IMR-90 (cell line): Measurements from ENCODE around the gene UBALD1. TPM values are rescaled to one million over a fixed set of nuclear protein-coding genes. Genes with fewer than 3 reads are reported as not detected.

Experiments
- ATAC-seq: fragments of 200-7000 bp; cut with Tn5 transposase; 2 replicates; pipeline ENCODE4 v1.9.1; 2020; ENCODE audit warnings: low read depth, mild to moderate bottlenecking, moderate library complexity
- BruUV-seq: library from RNA; stranded (reverse); fragments of 400-500 nt; replicated peaks from 2 replicates; lab custom pipeline; 2021; lab: Mats Ljungman, UMichigan
- CTCF ChIA-PET: fragments of 300-600 bp; formaldehyde crosslinking; extraction: SDS; loops from one replicate; lab custom pipeline; 2021; ENCODE audit warnings: antibody characterized with exemption; lab: Yijun Ruan, JAX
- POLR2A ChIA-PET: fragments of 300-600 bp; sonication (Branson Sonifier 250); formaldehyde crosslinking; loops from one replicate; lab custom pipeline; 2022; ENCODE audit warnings: antibody characterized with exemption; ENCODE audit not compliant: unreplicated experiment; lab: Charles Lee
- DNase-seq: peaks from one replicate; pipeline ENCODE4 v3.0.0; 2013
- H2AFZ ChIP-seq: replicated peaks from 2 replicates; pipeline ENCODE3; 2013; ENCODE audit warnings: low read length, mild to moderate bottlenecking; ENCODE audit not compliant: poor library complexity
- H2AK5ac ChIP-seq: 2 replicates; pipeline ENCODE4 v1.6.1; 2013; ENCODE audit warnings: low read depth, low read length, inconsistent platforms
- H2AK9ac ChIP-seq: replicated peaks from 2 replicates; pipeline ENCODE3; 2013; ENCODE audit warnings: mild to moderate bottlenecking, low read depth, low read length, moderate library complexity; ENCODE audit not compliant: poor library complexity
- H2BK120ac ChIP-seq: 2 replicates; pipeline ENCODE4 v1.6.1; 2013; ENCODE audit warnings: low read depth, low read length, inconsistent platforms
- H2BK15ac ChIP-seq: 3 replicates; pipeline ENCODE4 v1.6.1; 2013; ENCODE audit warnings: low read depth, low read length, inconsistent platforms
- H2BK20ac ChIP-seq: 2 replicates; pipeline ENCODE4 v1.6.1; 2013; ENCODE audit warnings: low read depth, mild to moderate bottlenecking, inconsistent platforms, low read length, moderate library complexity
- H2BK5ac ChIP-seq: 2 replicates; pipeline ENCODE4 v1.6.1; 2013; ENCODE audit warnings: mild to moderate bottlenecking, low read depth, low read length, inconsistent platforms; ENCODE audit not compliant: poor library complexity, severe bottlenecking
- H3K14ac ChIP-seq: replicated peaks from 2 replicates; pipeline ENCODE4 v1.6.1; 2013; ENCODE audit warnings: low read depth, low read length, inconsistent platforms
- H3K18ac ChIP-seq: 2 replicates; pipeline ENCODE4 v1.6.1; 2013; ENCODE audit warnings: low read depth, low read length, control low read depth
- H3K23ac ChIP-seq: 2 replicates; pipeline ENCODE4 v1.6.1; 2013; ENCODE audit warnings: low read depth, low read length, inconsistent platforms
- H3K27ac ChIP-seq: 2 replicates; pipeline ENCODE4 v1.5.1; 2013; ENCODE audit warnings: mild to moderate bottlenecking, control low read depth, low read length; ENCODE audit not compliant: insufficient read depth
- H3K27me3 ChIP-seq: 2 replicates; pipeline ENCODE4 v1.6.1; 2013; ENCODE audit warnings: low read length; ENCODE audit not compliant: control insufficient read depth, insufficient read depth
- H3K36me3 ChIP-seq: 2 replicates; pipeline ENCODE4 v1.6.1; 2013; ENCODE audit warnings: low read length, mixed read lengths; ENCODE audit not compliant: control insufficient read depth, insufficient read depth
- H3K4ac ChIP-seq: 2 replicates; pipeline ENCODE4 v1.6.1; 2013; ENCODE audit warnings: low read depth, low read length, inconsistent platforms
- H3K4me1 ChIP-seq: 2 replicates; pipeline ENCODE4 v1.6.1; 2013; ENCODE audit warnings: low read length, mixed read lengths; ENCODE audit not compliant: control insufficient read depth, insufficient read depth
- H3K4me2 ChIP-seq: 2 replicates; pipeline ENCODE4 v1.6.1; 2013; ENCODE audit warnings: low read depth, mild to moderate bottlenecking, control low read depth, low read length, moderate library complexity
- H3K4me3 ChIP-seq: 2 replicates; pipeline ENCODE4 v1.5.1; 2013; ENCODE audit warnings: low read depth, mild to moderate bottlenecking, control low read depth, low read length, moderate library complexity; ENCODE audit not compliant: insufficient read depth
- H3K56ac ChIP-seq: 2 replicates; pipeline ENCODE4 v1.6.1; 2013; ENCODE audit warnings: low read length, inconsistent platforms; ENCODE audit not compliant: insufficient read depth; ENCODE audit errors: extremely low read depth
- H3K79me1 ChIP-seq, 2 experiments: 2 replicates each; pipeline ENCODE4 v1.6.1; 2013; ENCODE audit warnings: low read length in 2 of 2, inconsistent platforms in 1 of 2, low read depth in 1 of 2
- H3K9ac ChIP-seq: 2 replicates; pipeline ENCODE4 v1.6.1; 2013; ENCODE audit warnings: low read depth, low read length, control low read depth
- H3K9me1 ChIP-seq: 2 replicates; pipeline ENCODE4 v1.6.1; 2013; ENCODE audit warnings: low read length, inconsistent platforms; ENCODE audit not compliant: insufficient read depth
- H3K9me3 ChIP-seq: 2 replicates; pipeline ENCODE4 v1.6.1; 2013; ENCODE audit warnings: low read length; ENCODE audit not compliant: control insufficient read depth, insufficient read depth
- H4K20me1 ChIP-seq: 2 replicates; pipeline ENCODE4 v1.6.1; 2013; ENCODE audit warnings: low read length, inconsistent platforms; ENCODE audit not compliant: insufficient read depth
- H4K5ac ChIP-seq: 2 replicates; pipeline ENCODE4 v1.6.1; 2013; ENCODE audit warnings: mild to moderate bottlenecking, low read depth, low read length, control low read depth
- H4K8ac ChIP-seq, 2 experiments: 2 replicates each; pipeline ENCODE4 v1.6.1; 2013; ENCODE audit warnings: low read depth in 2 of 2, low read length in 2 of 2, control low read depth in 1 of 2, inconsistent platforms in 1 of 2
- H4K91ac ChIP-seq: 2 replicates; pipeline ENCODE4 v1.6.1; 2013; ENCODE audit warnings: low read depth, low read length, inconsistent platforms; ENCODE audit not compliant: insufficient read depth
- CEBPB ChIP-seq: IDR thresholded peaks from 2 replicates; pipeline ENCODE4 v1.6.1; 2012; ENCODE audit warnings: low read depth, low read length, improper control_type of control experiment
- CHD1 ChIP-seq: IDR thresholded peaks from 2 replicates; pipeline ENCODE4 v1.6.1; 2012; ENCODE audit warnings: low read depth, low read length, improper control_type of control experiment
- MAZ ChIP-seq: IDR thresholded peaks from 2 replicates; pipeline ENCODE4 v1.6.1; 2012; ENCODE audit warnings: low read depth, mild to moderate bottlenecking, low read length, improper control_type of control experiment, moderate library complexity, borderline replicate concordance
- MXI1 ChIP-seq: IDR thresholded peaks from 2 replicates; pipeline ENCODE4 v1.6.1; 2012; ENCODE audit warnings: low read depth, mild to moderate bottlenecking, low read length, moderate library complexity, borderline replicate concordance
- NFE2L2 ChIP-seq: fragments of 150-350 bp; IDR thresholded peaks from 2 replicates; pipeline ENCODE4 v1.6.1; 2016; ENCODE audit warnings: low read depth, mild to moderate bottlenecking, low read length
- RAD21 ChIP-seq: IDR thresholded peaks from 2 replicates; pipeline ENCODE4 v1.6.1; 2012; ENCODE audit warnings: low read length, improper control_type of control experiment
- RFX5 ChIP-seq: IDR thresholded peaks from 2 replicates; pipeline ENCODE4 v1.8.0; 2012; ENCODE audit warnings: low read depth, mild to moderate bottlenecking, low read length, moderate library complexity
- WGBS, 2 experiments: methylation state at CpG; one replicate each; pipeline versions ENCODE4 v1.1.5 to v1.1.7; 2013; ENCODE audit warnings: missing lambda C conversion rate in 2 of 2; ENCODE audit not compliant: insufficient read length in 1 of 2; ENCODE audit errors: extremely low coverage in 2 of 2; 5-methylcytosine and 5-hydroxymethylcytosine counted together
- dilution Hi-C: fragments of 300-500 bp; cut with HindIII; formaldehyde crosslinking; loops from one replicate; pipeline ENCODE4 v1.14.3; 2018; ENCODE audit warnings: low sequenced_read_pairs; ENCODE audit not compliant: unreplicated experiment
- in situ Hi-C: fragments of 300-500 bp; cut with MboI; formaldehyde crosslinking; loops from 3 replicates; pipeline ENCODE4 v1.14.3; 2019; ENCODE audit warnings: low sequenced_read_pairs, inconsistent platforms, mixed read lengths
- intact Hi-C: fragments of 100-400 bp; cut with micrococcal nuclease; formaldehyde crosslinking; loops from 2 replicates; pipeline ENCODE4 v1.10.0; 2022
- polyA plus RNA-seq, 3 experiments: library from polyadenylated mRNA; depleted of rRNA; stranded (reverse); fragments of >200 nt; gene quantifications; 2 replicates each; pipeline ENCODE4 v1.2.3, GENCODE V29; 2012; ENCODE audit warnings: low replicate concordance in 1 of 3
- total RNA-seq: library from RNA; depleted of rRNA; stranded (reverse); fragments of >200 nt; gene quantifications from 2 replicates; pipeline ENCODE4 v1.2.3, GENCODE V29; 2012

UBALD1 gene
- total and polyA plus RNA-seq, 2 of the 4 experiments (the other 2 are of a cell fraction): 1.3 to 14.5 TPM

DNA sequence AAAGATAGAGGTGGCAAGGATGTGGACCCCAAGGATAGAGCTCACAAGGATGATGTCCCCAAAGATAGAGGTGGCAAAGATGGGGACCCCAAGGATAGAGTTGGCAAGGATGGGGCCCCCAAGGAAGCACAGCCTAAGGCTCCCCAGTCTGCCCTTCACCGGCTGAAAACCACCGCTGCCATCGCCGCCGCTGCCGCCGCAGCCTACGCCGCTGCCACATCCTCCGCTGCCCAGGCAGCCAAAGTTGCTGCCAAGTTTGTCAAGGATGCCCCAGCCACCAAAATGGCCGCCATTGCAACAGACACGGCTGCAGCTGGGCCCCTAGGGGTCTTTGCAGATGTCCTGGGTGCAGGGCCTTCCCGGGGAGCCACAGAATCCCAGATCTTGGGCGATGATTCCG, 38.7 kb downstream of the UBALD1 start:
- Histone ChIP-seq H2AK5ac (no peak overlapping the region), H2AFZ (no peak overlapping the region), H4K20me1 (no peaks in the 10 kb centered on the region), H3K36me3 (no peaks in the 10 kb centered on the region), H2BK5ac (no peak overlapping the region), H3K9ac (no peak overlapping the region), H3K18ac (no peak overlapping the region), H3K4me2 (no peak overlapping the region), H3K14ac (no peak overlapping the region), H3K56ac (no peak overlapping the region), H2AK9ac (no peak overlapping the region), H3K4ac (no peak overlapping the region), H3K79me1 (no peaks in the 10 kb centered on the region), H3K4me3 (no peak overlapping the region), H4K91ac (no peak overlapping the region), H4K8ac (no peak overlapping the region), H3K27ac (no peak overlapping the region), H2BK20ac (no peak overlapping the region), H2BK120ac (no peak overlapping the region), H4K5ac (no peak overlapping the region), H3K9me3 (no peaks in the 10 kb centered on the region), H3K27me3 (peaks cover 5% of the 10 kb centered on the region; the same call in 1 of the 2 replicates), H3K4me1 (no peaks in the 10 kb centered on the region), H2BK15ac (no peak overlapping the region), H3K9me1 (no peaks in the 10 kb centered on the region), H3K23ac (no peak overlapping the region)
- DNase-seq: no peak
- dilution Hi-C loops: no loop called here
- BruUV-seq: no TSS peak
- POLR2A ChIA-PET: no interaction called here
- WGBS, 2 experiments: 100% methylated on average over 10 of the region's 15 CpGs; no CpG with 5 or more reads in 1 of the 2 experiments
- intact Hi-C loops: no loop called here
- no peak for ATAC-seq
- no peak for TF ChIP-seq RAD21
- no peak for TF ChIP-seq RFX5
- TF ChIP-seq MXI1: no peak
- no peak for TF ChIP-seq MAZ
- no peak for TF ChIP-seq NFE2L2
- no peak for TF ChIP-seq CEBPB
- TF ChIP-seq CHD1: no peak
- CTCF ChIA-PET: interaction anchor here (1.1 kb wide), 1 partner anchor 27 kb away, joined by 3 read pairs; no protein-coding TSS in a partner anchor
- in situ Hi-C loops: no loop called here
